ENCODE measurements around the gene ODR4. TPM values are rescaled to one million over a fixed set of nuclear protein-coding genes. Genes with fewer than 3 reads are reported as not detected.

The ODR4 gene
- 10 to 100 TPM; 15.7 to 22.1 (median 18.6) TPM for total RNA-seq
- 1 to 10 TPM; 6.2 to 9.0 (median 7.4) TPM for polyA plus RNA-seq
- long read RNA-seq, donor 1, partial matches to known transcripts = 5 of 7 reads
- long read RNA-seq, donor 1, other reads (novel, unspliced or antisense) = 0 of 7 reads
- long read RNA-seq, donor 2, partial matches to known transcripts = 0 of 5 reads
- long read RNA-seq, donor 2, other reads (novel, unspliced or antisense) = 5 of 5 reads

DNA sequence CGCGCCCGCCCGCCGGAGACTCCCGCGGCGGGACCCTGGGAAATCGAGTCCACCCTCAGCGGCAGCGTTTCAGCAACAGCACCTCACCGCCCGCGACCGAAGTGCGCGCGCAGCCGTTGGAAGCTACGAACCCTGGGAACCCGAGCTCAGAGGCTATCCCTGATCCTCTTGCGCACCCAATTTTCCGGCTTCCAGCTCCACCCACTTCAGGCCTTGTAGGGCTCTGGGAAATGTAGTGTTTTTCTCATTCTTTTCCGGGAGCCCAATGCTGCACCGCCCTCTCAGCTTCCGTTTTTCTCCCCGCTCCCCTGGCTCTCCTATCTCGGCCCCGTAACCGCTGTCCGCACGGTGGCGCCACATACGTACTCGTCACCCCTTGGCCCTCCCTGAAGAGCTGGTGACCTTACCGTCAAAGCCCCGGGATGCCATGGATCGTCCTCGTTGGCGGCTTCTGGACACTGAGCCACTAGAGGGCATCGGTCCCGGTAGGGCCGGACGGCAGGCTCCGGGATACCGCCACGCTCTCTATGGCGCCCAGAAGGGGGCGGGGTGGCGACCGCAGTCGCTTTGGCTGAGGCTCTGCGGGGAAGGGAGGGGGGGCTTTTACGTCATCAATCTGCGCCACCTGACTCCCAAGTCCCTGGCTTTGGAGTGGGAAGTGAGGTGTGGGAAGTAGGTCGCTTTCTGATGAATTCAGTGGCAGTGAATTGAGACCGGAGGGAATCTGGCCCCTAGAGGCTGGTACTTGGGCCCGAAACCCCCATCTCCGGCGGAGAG lies at the start of gene ODR4, which contains the start of gene TPR:
Gene ODR4 (plus strand): TSS at position 687 of the 777 bp plus-strand sequence. CDS start 3,948 bp downstream, outside the sequence.
Gene TPR (minus strand): TSS at position 102 of the 777 bp plus-strand sequence. CDS start 225 bp downstream, outside the sequence.
- intact Hi-C loops (cut with DNase I; ENCODE audit: low total_unique reads) = no loop called here
- Histone ChIP-seq H3K36me3 (peaks cover 0 to 39% (median 21%) of the 10 kb centered on the region in 6 donors), H3K4me1 (peaks cover 31 to 75% (median 46%) of the 10 kb centered on the region in 6 donors), H3K4me3 (peak within 1 kb of the TSS; percentile 74 to 99 (median 94)), H3K27ac (peak within 1 kb of the TSS; percentile 93 to 98 (median 96)), H3K27me3 (replicated peaks in 1 of 7) (no peaks in the 10 kb centered on the region), H3K9me3 (no peaks in the 10 kb centered on the region)
- 0 to 1% (median 0%) methylated on average over 52 to 60 of the region's 60 CpGs for WGBS, 5 donors
- DNase-seq = peak; percentile 99
- TF ChIP-seq POLR2A (IDR thresholded peaks at IDR 0.05) = peak in 1 of 3 donors; percentile 26
- TF ChIP-seq, protein P1, sequence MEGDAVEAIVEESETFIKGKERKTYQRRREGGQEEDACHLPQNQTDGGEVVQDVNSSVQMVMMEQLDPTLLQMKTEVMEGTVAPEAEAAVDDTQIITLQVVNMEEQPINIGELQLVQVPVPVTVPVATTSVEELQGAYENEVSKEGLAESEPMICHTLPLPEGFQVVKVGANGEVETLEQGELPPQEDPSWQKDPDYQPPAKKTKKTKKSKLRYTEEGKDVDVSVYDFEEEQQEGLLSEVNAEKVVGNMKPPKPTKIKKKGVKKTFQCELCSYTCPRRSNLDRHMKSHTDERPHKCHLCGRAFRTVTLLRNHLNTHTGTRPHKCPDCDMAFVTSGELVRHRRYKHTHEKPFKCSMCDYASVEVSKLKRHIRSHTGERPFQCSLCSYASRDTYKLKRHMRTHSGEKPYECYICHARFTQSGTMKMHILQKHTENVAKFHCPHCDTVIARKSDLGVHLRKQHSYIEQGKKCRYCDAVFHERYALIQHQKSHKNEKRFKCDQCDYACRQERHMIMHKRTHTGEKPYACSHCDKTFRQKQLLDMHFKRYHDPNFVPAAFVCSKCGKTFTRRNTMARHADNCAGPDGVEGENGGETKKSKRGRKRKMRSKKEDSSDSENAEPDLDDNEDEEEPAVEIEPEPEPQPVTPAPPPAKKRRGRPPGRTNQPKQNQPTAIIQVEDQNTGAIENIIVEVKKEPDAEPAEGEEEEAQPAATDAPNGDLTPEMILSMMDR (IDR thresholded peaks at IDR 0.05 in 8 of 11, conservative IDR thresholded peaks at IDR 0.05 in 3 of 11) = peak; percentile 90 to 99 (median 97)
- TF ChIP-seq POLR2AphosphoS5 (IDR thresholded peaks at IDR 0.05) = peak; percentile 91 to 96 (median 95)

DNA sequence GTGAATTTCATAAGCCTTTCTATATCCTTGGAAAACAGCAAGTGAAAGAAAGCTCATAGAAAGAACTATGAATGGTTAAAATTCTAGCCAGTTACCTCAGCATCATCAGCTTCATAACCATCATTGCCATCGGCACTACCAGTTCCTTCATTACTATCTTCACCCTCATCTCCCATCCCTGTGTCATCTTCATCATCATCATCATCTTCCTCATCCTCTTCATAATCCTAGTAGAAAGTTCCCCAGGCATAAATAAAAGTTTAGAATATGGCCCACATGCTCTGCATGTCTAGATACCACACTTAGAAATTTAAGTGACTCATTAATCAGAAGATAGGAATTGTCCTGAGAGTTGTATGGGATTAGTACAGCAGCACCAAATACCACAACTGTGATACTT lies 49.6 kb upstream of the ODR4 start:
- no peak for DNase-seq
- no peak overlapping the region for H3K4me3 ChIP-seq
- H3K36me3 ChIP-seq = peaks cover 5 to 96% (median 84%) of the 10 kb centered on the region in 6 donors
- WGBS, 5 donors = 88 to 95% (median 93%) methylated on average over 1 of the region's 1 CpG
- intact Hi-C loops (cut with DNase I; ENCODE audit: low total_unique reads) = no loop called here
- no peak overlapping the region for H3K27ac ChIP-seq
- no peaks in the 10 kb centered on the region for H3K4me1 ChIP-seq
- H3K9me3 ChIP-seq = no peaks in the 10 kb centered on the region
- H3K27me3 ChIP-seq (replicated peaks in 1 of 7) = no peaks in the 10 kb centered on the region
- TF ChIP-seq POLR2AphosphoS5 (IDR thresholded peaks at IDR 0.05) (no peak), POLR2A (IDR thresholded peaks at IDR 0.05) (no peak)
- TF ChIP-seq, protein P1 (IDR thresholded peaks at IDR 0.05 in 8 of 11, conservative IDR thresholded peaks at IDR 0.05 in 3 of 11) = no peak

DNA sequence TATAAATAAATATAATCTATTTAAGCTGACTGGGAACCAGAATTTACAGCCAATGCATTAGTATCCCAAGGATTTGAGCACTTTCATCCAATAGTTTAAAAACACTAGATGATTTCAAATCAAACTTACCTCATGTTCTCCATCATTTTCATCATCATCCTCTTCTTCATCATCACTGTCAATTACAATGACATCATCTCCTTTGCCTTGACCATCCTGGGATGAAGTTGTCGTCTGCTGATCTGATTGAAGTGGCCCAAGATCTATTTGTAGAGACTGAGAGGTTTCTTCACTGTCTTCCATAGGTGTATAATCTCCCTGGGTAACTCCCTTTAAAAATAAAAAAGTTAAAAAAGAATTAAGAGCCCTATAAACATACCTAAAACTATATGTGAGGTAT lies 48.3 kb upstream of the ODR4 start:
- WGBS, 5 donors = 82 to 100% (median 91%) methylated on average over 1 of the region's 1 CpG
- Histone ChIP-seq H3K4me3 (no peak overlapping the region), H3K4me1 (no peaks in the 10 kb centered on the region), H3K27ac (no peak overlapping the region), H3K27me3 (replicated peaks in 1 of 7) (no peaks in the 10 kb centered on the region), H3K36me3 (peaks cover 7 to 96% (median 85%) of the 10 kb centered on the region in 6 donors), H3K9me3 (no peaks in the 10 kb centered on the region)
- no peak for DNase-seq
- TF ChIP-seq, protein P1 (IDR thresholded peaks at IDR 0.05 in 8 of 11, conservative IDR thresholded peaks at IDR 0.05 in 3 of 11) = no peak
- TF ChIP-seq POLR2A (IDR thresholded peaks at IDR 0.05) (no peak), POLR2AphosphoS5 (IDR thresholded peaks at IDR 0.05) (no peak)
- intact Hi-C loops (cut with DNase I; ENCODE audit: low total_unique reads) = no loop called here

DNA sequence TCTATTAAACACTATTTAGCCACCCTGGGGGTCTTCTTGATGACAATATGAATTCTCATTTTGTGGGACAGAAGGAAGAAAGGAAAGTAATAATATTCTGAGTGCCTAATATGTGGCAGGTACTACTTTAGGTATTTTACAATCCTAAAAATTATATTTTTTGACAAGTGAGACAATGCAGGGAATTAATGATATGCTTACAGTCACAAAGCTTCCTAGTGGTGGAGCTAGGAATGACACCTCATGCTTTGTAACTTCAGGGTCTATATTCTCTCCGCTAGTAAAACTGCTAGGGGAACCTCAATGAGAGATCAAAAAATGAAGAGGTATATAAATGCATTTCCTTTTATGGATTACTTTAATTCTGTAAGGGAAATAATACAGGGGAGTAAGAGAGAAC lies 44.9 kb upstream of the ODR4 start:
- 96 to 100% (median 98%) methylated on average over 1 of the region's 1 CpG for WGBS, 5 donors
- no peak overlapping the region for H3K27ac ChIP-seq

More for the DNA sequence above, 44.9 kb upstream of the ODR4 start:
- no peak for DNase-seq
- Histone ChIP-seq H3K27me3 (replicated peaks in 1 of 7) (no peaks in the 10 kb centered on the region), H3K9me3 (no peaks in the 10 kb centered on the region), H3K4me1 (no peaks in the 10 kb centered on the region), H3K36me3 (peaks cover 5 to 96% (median 88%) of the 10 kb centered on the region in 6 donors), H3K4me3 (no peak overlapping the region)
- no peak for TF ChIP-seq POLR2A (IDR thresholded peaks at IDR 0.05)
- TF ChIP-seq, protein P1 (IDR thresholded peaks at IDR 0.05 in 8 of 11, conservative IDR thresholded peaks at IDR 0.05 in 3 of 11) = peak in 3 of 11 experiments; percentile 16 to 32 (median 30)
- intact Hi-C loops (cut with DNase I; ENCODE audit: low total_unique reads) = no loop called here
